Upper lobe of left lung (tissue), 6 donors: Measurements from ENCODE around the gene WDR93. TPM values are rescaled to one million over a fixed set of nuclear protein-coding genes. Genes with fewer than 3 reads are reported as not detected.

Experiments
- ATAC-seq, 2 donors: fragments of 200-7000 bp; cut with Tn5 transposase; one replicate each; pipeline ENCODE4 v1.9.1; 2022; ENCODE audit warnings: mild to moderate bottlenecking in 2 of 2, moderate library complexity in 2 of 2; ENCODE audit not compliant: low FRiP score in 2 of 2
- DNase-seq, 2 donors: peaks; one replicate each; pipeline ENCODE4 v3.0.0-alpha.2; 2019 to 2020
- H3K27ac ChIP-seq, 4 donors: fragments of 200-600 bp; sonication (generic); one replicate each; pipeline ENCODE4 v1.5.1; 2016 to 2019
- H3K27me3 ChIP-seq, 4 donors: fragments of 200-600 bp; sonication (generic); one replicate each; pipeline ENCODE4 v1.5.1; 2017 to 2019
- H3K36me3 ChIP-seq, 4 donors: fragments of 200-600 bp; sonication (generic); one replicate each; pipeline ENCODE4 v1.5.1; 2016 to 2019
- H3K4me1 ChIP-seq, 4 donors: fragments of 200-600 bp; sonication (generic); one replicate each; pipeline ENCODE4 v1.5.1; 2018 to 2019
- H3K4me3 ChIP-seq, 4 donors: fragments of 200-600 bp; sonication (generic); one replicate each; pipeline ENCODE4 v1.5.1; 2017 to 2019; ENCODE audit warnings: mild to moderate bottlenecking in 2 of 4, moderate library complexity in 1 of 4
- H3K9me3 ChIP-seq, 4 donors: fragments of 200-600 bp; sonication (generic); one replicate each; pipeline ENCODE4 v1.5.1; 2018 to 2019
- CTCF ChIP-seq, 6 experiments: fragments of 450-650 bp in 4 of 6; fragments of 200-600 bp in 2 of 6; sonication (generic) in 2 of 6; IDR thresholded peaks; one replicate each; pipeline ENCODE4 v1.5.1; 2016 to 2019; ENCODE audit warnings: antibody characterized with exemption in 6 of 6
- EP300 ChIP-seq, 4 donors: sonication (generic); formaldehyde crosslinking; IDR thresholded peaks; one replicate each; pipeline ENCODE4 v1.5.1; 2017; ENCODE audit warnings: antibody characterized with exemption in 4 of 4, control low read depth in 2 of 4
- POLR2A ChIP-seq, 4 donors: fragments of 450-650 bp; IDR thresholded peaks; one replicate each; pipeline ENCODE4 v1.5.1; 2016 to 2017; ENCODE audit warnings: antibody characterized with exemption in 4 of 4, mild to moderate bottlenecking in 2 of 4
- POLR2AphosphoS5 ChIP-seq, 2 donors: sonication (generic); formaldehyde crosslinking; IDR thresholded peaks; one replicate each; pipeline ENCODE4 v1.5.1; 2017; ENCODE audit warnings: antibody characterized with exemption in 2 of 2
- WGBS, 2 donors: methylation state at CpG; one replicate each; pipeline ENCODE4 v1.1.5; 2017 to 2018; 5-methylcytosine and 5-hydroxymethylcytosine counted together
- total RNA-seq, 6 donors: library from RNA; depleted of rRNA in 4 of 6; stranded (reverse); fragments of >200 nt in 4 of 6; gene quantifications; one replicate each; pipeline versions ENCODE4 v1.1.0 to v1.2.1, GENCODE V29; 2016 to 2021
- donor health status: DM: no; HTN: no; CAD: no; lungs with moderate emphysema.
- donor health status: DM: no; HTN: yes; CAD: no; lungs with severe emphysema.

Gene WDR93
- total RNA-seq, 6 donors from 2014 or later = 0.31 to 7.2 (median 1.9) TPM

- H3K27ac ChIP-seq = peak within 1 kb of the TSS in 1 of 4 donors; percentile 57
- H3K4me3 ChIP-seq = peak within 1 kb of the TSS; percentile 22 to 54 (median 44)
- peaks cover 11 to 15% (median 13%) of the 10 kb centered on the region in 4 donors for H3K4me1 ChIP-seq
- peak; percentile 84 to 95 for ATAC-seq
- H3K36me3 ChIP-seq = no peaks in the 10 kb centered on the region
- TF ChIP-seq EP300 (IDR thresholded peaks at IDR 0.05) = no peak
- peak in 1 of 4 donors; percentile 40 for TF ChIP-seq POLR2A (IDR thresholded peaks at IDR 0.05)
- TF ChIP-seq POLR2AphosphoS5 (IDR thresholded peaks at IDR 0.05) = peak in 1 of 2 donors; percentile 13
- peak; percentile 23 to 84 (median 65) for TF ChIP-seq CTCF (IDR thresholded peaks at IDR 0.05)
- no peaks in the 10 kb centered on the region for H3K9me3 ChIP-seq
- H3K27me3 ChIP-seq = no peaks in the 10 kb centered on the region
- 2 to 22% methylated on average over 13 to 32 of the region's 82 CpGs for WGBS, 2 donors
- peak; percentile 86 to 97 for DNase-seq
Measured at GRCh38 chr15:89776274-89777072, 85.9 kb downstream of the WDR93 start, which contains the start of gene MESP2. Gene MESP2, plus strand, starts transcription at chr15:89776332. Its CDS starts 26 bp downstream, at chr15:89776358.

GRCh38 chr15:89777073-89777751 lies 86.6 kb downstream of the WDR93 start:
- no peak for ATAC-seq
- H3K27ac ChIP-seq = peak overlapping the region in 1 of 4 donors; percentile 57
- H3K4me1 ChIP-seq = peaks cover 11 to 15% (median 13%) of the 10 kb centered on the region in 4 donors
- no peaks in the 10 kb centered on the region for H3K27me3 ChIP-seq
- no peaks in the 10 kb centered on the region for H3K9me3 ChIP-seq
- peak overlapping the region in 3 of 4 donors; percentile 37 to 54 (median 52) for H3K4me3 ChIP-seq
- WGBS, 2 donors = 71 to 76% methylated on average over 10 to 17 of the region's 25 CpGs
- H3K36me3 ChIP-seq = no peaks in the 10 kb centered on the region
- no peak for DNase-seq
- TF ChIP-seq POLR2AphosphoS5 (IDR thresholded peaks at IDR 0.05) = no peak
- TF ChIP-seq EP300 (IDR thresholded peaks at IDR 0.05) = no peak
- TF ChIP-seq POLR2A (IDR thresholded peaks at IDR 0.05) = no peak
- no peak for TF ChIP-seq CTCF (IDR thresholded peaks at IDR 0.05)

- Histone ChIP-seq H3K36me3 (no peaks in the 10 kb centered on the region), H3K27ac (no peak overlapping the region), H3K27me3 (no peaks in the 10 kb centered on the region), H3K4me1 (peaks cover 11 to 15% (median 13%) of the 10 kb centered on the region in 4 donors), H3K9me3 (no peaks in the 10 kb centered on the region), H3K4me3 (no peak overlapping the region)
- WGBS, 2 donors = 87 to 95% methylated on average over 9 to 10 of the region's 10 CpGs
- TF ChIP-seq CTCF (IDR thresholded peaks at IDR 0.05) = no peak
- ATAC-seq (no peak), DNase-seq (peak in 1 of 2 donors; percentile 54)
Measured at GRCh38 chr15:89777782-89778380, 87.3 kb downstream of the WDR93 start.

- ATAC-seq (no peak), DNase-seq (no peak)
- WGBS, 2 donors = 83% methylated on average over 4 of the region's 4 CpGs
- H3K4me3 ChIP-seq = no peak overlapping the region
- TF ChIP-seq POLR2A (IDR thresholded peaks at IDR 0.05) = no peak
- no peak for TF ChIP-seq CTCF (IDR thresholded peaks at IDR 0.05)
- no peak for TF ChIP-seq EP300 (IDR thresholded peaks at IDR 0.05)
- TF ChIP-seq POLR2AphosphoS5 (IDR thresholded peaks at IDR 0.05) = no peak
- H3K27me3 ChIP-seq = no peaks in the 10 kb centered on the region
- no peaks in the 10 kb centered on the region for H3K36me3 ChIP-seq
- no peak overlapping the region for H3K27ac ChIP-seq
- no peaks in the 10 kb centered on the region for H3K9me3 ChIP-seq
- peaks cover 11 to 15% (median 13%) of the 10 kb centered on the region in 4 donors for H3K4me1 ChIP-seq
Measured at GRCh38 chr15:89778861-89779260, 88.2 kb downstream of the WDR93 start.
